NT2/D1 (cell line): ENCODE data around the gene EXOC7.

Experiments used
- SUZ12 ChIP-seq: IDR thresholded peaks from 2 replicates; pipeline ENCODE4 v1.6.1; 2011; ENCODE audit not compliant: insufficient read length, insufficient read depth; ENCODE audit errors: extremely low read depth
- YY1 ChIP-seq: IDR thresholded peaks from 2 replicates; pipeline ENCODE4 v1.6.1; 2011; ENCODE audit not compliant: insufficient read length, insufficient read depth
- ZNF274 ChIP-seq: IDR thresholded peaks from 2 replicates; pipeline ENCODE4 v1.6.1; 2011; ENCODE audit warnings: mild to moderate bottlenecking, low read depth, low read length

DNA sequence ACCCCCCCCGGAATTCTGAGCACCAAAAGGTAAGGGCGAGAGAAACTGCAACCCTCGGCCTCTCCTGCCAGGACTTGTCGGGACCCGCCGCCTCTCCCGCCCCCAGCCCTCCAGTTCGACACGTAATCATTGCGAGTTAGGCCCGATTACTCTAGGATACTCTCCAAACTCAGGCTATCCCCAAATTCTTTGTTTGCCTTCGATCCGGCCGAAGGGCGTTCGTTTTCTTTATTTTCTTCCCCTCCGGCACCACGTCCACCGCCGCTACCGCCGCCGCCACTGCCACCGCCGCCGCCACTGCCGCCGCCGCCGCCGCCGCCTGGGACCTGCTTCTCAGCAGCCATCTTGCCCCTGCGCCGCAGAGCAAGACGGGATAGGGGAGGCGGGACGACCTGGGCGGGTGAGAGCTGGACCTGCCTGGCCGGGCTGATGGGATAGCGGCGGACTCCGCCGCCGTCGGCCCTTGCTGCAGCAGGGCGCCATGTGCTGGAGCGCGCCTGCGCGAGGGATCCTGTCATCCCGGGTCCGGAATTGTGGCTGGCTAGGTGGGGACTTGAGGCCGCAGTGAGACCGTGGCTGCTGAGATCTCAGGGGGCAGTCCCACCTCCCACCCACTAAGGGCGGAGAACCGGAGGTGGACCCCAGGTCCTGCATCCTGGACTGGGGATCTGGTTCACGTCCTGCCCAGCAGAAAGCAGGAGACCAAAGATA is 31.3 kb downstream of the EXOC7 start, which contains the start of gene SRP68:
- TF ChIP-seq SUZ12 = no peak
- TF ChIP-seq YY1 = peak; percentile 80
- no peak for TF ChIP-seq ZNF274
